ENCODE measurements around the gene ABHD10.

DNA sequence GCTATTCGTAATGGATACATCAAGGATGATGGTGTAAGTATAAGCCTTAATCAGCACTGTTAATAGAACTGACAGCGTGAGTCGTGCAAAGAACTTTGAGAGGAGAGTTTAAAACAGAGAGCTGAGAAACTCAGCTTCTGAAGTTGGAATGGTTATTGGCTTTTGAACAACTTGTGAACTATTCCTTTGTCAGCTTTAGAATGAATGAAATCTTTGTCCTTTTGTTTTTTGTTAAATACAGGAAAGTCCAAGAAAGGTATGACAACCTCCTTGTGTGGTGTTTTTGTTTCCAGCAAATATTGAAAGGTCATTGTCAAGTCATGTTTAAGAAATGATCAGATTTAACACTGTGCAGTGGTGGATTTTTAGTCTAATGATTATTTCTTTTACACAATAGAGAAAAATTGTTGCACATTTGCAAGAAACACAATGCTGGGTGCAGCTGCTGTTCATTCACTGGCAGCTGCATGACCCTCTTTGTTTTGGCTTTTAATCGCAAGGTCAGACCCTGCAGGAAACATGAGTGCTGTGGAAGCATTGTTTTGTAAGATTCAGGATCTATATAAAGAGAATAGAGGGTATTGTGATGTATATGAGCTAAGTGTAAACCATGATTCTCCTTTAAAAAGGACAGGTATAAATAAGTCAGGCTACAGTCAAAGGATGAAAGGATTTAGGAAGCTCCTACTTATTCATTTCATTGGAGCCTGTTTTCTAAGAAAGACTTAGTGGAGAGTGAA is 21.7 kb upstream of the ABHD10 start:
- TF ChIP-seq, protein P1, sequence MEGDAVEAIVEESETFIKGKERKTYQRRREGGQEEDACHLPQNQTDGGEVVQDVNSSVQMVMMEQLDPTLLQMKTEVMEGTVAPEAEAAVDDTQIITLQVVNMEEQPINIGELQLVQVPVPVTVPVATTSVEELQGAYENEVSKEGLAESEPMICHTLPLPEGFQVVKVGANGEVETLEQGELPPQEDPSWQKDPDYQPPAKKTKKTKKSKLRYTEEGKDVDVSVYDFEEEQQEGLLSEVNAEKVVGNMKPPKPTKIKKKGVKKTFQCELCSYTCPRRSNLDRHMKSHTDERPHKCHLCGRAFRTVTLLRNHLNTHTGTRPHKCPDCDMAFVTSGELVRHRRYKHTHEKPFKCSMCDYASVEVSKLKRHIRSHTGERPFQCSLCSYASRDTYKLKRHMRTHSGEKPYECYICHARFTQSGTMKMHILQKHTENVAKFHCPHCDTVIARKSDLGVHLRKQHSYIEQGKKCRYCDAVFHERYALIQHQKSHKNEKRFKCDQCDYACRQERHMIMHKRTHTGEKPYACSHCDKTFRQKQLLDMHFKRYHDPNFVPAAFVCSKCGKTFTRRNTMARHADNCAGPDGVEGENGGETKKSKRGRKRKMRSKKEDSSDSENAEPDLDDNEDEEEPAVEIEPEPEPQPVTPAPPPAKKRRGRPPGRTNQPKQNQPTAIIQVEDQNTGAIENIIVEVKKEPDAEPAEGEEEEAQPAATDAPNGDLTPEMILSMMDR (IDR thresholded peaks at IDR 0.05): no peak
- TF ChIP-seq POLR2A (IDR thresholded peaks at IDR 0.05): no peak

All from thyroid gland (tissue), 4 donors.